ENCODE data around the gene PITX1.

The PITX1 gene

GRCh38 chr5:135041726-135042125 lies 7.7 kb upstream of the PITX1 start:
- DNase-seq = no peak

GRCh38 chr5:135041145-135041587 lies 7.1 kb upstream of the PITX1 start:
- no peak for DNase-seq

GRCh38 chr5:135040333-135041144 lies 6.5 kb upstream of the PITX1 start:
- no peak for DNase-seq

DNA sequence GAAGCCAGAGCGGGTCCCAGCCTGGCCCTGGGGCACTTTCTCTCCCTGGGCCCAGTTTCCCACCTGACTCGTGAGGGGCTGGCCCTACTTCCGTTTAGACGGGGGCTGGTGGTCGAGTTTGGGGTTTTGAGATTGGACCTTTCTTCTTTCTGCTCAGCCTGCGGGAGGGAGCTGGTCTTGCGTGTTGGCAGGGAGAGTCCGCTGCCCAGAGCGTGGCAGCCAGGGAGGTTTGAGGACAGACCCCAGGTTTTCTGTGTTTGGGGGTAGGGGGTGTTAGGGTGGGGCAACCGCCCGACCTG lies 6.0 kb upstream of the PITX1 start:
- no peak for DNase-seq

DNA sequence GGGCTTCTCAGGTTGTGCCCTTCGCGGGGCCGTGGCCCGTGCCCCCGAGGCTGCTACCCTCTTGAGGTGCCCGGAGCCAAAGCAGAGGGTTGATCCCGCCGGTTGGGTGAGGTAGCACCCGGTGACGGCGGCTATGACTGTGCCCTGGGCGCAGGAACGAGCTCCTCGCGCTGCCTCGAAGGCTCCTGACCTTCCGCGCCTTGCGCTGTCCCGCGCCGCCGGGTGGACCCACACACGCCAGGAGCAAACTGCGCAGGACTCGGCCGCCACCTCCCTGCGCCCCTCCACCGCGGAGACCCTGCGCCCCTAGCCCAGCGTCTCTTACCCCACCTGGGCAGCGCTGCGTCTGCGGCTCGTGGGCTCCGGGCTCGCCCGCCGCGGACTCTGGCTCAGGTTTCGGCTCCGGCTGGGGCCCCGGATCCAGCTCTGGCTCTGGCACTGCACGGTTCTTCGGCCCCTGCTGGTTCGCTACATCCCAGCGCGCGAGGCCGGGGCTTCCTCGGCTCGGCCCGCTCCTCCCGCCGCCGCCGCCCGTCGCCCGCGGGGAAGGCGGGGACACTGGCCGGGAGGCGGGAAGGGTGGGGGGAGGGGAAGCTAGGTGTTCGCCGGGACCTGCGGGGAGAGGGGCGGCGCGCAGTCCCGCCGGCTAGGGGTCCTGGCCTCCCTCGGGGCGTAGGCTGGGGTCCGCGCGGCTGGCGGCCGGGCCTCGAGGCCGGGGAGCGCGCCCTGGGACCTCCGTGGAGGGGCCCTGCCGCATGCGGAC lies 5.4 kb upstream of the PITX1 start:
- DNase-seq = no peak

DNA sequence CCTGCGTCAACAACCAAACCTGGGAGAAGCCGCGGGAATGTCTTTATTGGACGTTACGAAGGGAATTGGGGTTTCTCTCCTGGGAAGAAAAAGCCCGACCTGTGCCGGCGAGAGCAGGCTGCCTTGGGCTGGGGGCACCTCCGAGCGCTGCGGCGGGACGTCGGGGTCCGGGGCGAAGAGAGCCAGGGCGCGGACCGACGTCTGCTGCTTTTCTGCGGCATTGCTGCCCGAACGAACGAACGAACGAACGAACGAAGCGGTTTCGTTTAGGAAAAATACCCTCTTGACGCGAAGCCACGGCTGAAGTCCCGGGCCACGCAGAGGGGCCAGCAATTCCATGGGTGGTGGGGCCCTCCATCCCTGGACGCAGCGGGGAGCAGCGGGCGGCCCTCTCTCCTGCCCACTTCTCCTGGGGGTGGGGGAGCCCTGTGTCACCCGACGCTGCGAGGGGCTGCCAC lies 4.8 kb upstream of the PITX1 start:
- DNase-seq = no peak

DNA sequence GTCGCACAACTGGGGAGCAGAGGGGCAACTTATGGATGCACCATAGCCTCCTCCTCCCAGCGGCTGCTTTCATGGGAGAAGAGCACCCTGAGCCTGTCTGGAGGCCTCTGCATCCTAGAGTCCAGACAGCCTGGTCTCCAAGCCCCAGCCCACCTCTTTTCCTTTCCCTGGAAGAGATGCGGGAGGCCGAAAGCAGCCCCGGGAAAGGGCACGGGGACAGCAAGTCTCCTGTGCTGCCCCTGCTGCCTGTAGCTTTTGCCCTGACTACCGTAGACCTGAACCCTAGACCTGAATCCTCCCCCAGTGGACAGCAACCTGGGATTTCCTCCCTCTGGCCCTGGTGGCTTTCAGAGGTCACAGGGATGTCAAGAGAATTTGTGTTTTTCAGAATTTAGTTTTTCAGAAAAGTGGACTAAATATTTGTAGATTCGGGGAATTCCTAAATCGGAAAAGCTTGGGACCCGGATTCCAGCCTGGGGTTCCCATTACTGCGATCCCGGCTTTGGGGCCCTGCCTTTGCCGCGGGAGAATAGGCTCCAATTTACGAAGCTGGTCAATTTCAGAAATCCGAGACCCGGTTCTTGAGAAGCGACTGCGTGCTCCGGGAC lies 4.3 kb upstream of the PITX1 start:
- no peak for DNase-seq

GRCh38 chr5:135037519-135038204 lies 3.6 kb upstream of the PITX1 start:
- DNase-seq = no peak

- DNase-seq = no peak
Measured at GRCh38 chr5:135036405-135036804, 2.4 kb upstream of the PITX1 start.

GRCh38 chr5:135035678-135036030 lies 1.6 kb upstream of the PITX1 start:
- no peak for DNase-seq

DNA sequence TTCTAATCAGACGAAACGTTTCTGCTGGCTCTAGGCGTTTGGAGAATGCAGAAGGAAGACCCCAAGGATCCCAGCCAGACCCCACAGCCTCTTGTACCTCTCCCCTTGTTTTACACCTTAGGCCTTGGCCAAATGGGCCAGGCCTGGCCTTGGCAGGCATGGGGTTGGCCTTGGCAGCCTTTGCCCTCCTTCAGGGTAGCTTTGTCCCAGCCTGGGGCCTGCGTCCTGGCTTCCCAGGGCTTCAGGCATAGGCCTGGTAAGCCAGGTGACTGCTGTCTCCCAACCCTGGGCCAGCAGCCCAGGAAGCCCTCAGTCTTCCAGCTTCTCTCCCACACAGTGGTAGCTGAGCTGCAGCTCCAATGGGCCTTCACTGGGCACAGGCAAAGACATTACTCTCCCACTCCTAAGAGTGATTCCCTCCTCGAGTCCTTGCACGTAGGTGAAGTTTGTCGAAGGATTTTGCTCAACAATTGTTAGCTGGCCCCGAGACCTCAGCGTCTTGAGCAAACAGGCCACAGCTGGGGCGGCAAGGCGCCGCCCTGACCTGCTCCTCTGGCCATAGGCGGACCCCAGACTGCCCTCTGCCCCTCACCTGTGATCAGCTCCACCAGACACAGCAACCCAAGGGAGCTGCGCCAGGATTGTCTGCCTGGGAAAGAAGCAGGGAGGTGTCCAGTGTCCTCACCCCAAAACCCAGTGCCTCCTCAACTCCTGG lies 1.1 kb upstream of the PITX1 start:
- no peak for DNase-seq

- DNase-seq = no peak
Measured at GRCh38 chr5:135034236-135034962, 371 bp upstream of the PITX1 start.

GRCh38 chr5:135032999-135033861 lies 798 bp downstream of the PITX1 start:
- DNase-seq = no peak

DNA sequence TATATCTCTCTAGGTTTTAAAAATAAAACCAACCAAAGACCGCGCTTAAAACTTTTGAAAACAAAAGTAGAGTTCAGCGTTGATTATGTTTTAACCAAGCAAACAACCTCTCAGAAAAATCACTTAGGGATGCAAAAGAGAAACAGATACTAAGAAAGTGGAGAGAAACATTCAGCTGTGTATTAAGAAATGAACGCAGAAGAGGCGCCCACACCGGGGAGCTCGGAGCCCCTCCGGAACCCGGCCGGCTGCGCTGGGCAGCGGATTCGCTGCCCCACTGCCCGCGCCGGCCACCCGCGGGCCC lies 1.4 kb downstream of the PITX1 start:
- DNase-seq = no peak

GRCh38 chr5:135031813-135032694 lies 2.0 kb downstream of the PITX1 start:
- DNase-seq = no peak

DNA sequence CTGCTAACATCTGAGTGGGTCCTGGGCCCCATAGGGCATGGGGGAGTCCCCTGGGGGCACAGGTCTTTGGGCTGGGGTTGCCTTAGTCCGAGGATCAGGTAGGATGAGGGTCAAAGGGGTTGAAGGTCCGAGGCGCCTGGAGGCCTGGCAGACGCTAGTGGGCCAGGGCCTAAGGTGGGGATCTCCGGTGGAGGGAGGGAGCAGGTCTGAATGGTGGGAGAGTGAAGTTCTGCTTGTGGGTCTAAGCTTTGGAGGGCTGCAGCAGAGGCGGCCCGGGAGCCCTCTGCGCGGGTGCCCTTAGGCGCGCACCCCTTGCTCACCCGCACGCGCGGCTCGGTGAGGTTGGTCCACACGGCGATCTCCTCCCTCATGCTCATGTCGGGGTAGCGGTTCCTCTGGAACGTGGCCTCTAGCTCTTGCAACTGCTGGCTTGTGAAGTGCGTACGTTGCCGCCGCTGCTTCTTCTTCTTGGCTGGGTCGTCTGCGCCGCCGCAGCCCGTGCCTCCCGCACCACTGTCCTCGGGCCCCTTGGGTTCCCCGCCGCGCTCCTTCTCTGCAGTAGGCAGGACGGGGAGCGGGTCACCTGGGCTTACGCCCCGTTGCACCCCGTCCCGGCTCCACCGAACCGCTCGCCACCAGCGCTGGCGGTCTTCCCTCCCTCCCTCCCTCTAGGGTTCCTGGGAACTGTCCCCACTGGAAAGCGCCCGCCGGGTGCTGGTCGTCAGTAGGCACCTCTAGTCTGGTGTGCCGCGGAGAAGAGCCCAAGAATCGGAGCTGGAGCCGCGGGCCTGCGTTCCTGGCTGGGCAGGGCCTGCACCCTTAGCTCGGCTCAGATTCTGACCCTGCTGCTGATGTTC lies 2.8 kb downstream of the PITX1 start:
- DNase-seq = no peak

DNA sequence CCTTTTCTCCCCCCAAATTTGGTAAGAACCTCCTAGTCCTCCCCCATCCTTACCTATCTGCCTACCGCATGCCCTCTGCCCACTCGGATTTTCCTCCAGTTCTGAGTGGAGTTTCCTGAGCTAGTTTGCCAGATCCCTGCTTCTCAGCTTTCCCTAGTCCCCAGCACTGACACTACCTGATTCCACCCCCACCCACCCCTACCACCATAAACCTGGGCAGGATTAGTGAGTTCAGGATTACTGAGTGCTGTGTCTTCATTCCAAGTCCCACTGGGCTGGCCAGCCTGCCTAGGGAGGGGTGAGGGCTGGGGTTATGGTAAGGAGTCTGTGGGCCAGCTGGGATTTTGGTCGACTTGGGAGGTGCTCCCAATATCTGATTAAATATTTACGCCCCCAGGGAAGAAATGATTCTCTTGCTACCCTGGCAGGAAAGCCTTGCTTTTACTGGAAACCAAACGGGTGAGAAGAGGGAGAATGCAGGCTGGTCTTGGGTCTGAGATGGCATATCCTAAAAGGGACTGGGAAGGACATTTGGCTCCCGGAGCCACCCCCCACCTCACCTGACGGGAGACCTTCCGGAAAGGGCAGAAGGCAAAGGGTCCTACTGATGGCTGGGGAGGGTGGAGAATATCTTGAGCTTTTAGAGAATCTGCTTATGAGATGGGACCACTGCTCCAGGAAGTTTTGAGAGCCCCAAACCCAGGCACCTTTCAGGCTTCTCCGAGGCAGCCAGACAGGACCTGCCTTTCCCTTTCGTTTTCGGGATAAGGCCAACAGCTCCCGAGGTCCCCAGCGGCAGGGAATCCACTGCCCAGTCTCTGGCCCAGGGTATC lies 3.7 kb downstream of the PITX1 start:
- no peak for DNase-seq

Data from nucleus accumbens (tissue), 56 donors.